GM08714 (cell line): ENCODE measurements around the gene CYTH3.
A peak's percentile ranks its signal among the peaks of the same experiment; 100 is the strongest.

Experiments used
- H3K4me3 ChIP-seq: fragments of 200-500 bp; sonication (Bioruptor generic); 2 replicates; pipeline ENCODE4 v1.5.1; 2014; ENCODE audit warnings: mild to moderate bottlenecking, low read length, inconsistent platforms
- ZNF274 ChIP-seq: IDR thresholded peaks from 2 replicates; pipeline ENCODE4 v1.6.1; 2012; ENCODE audit warnings: mild to moderate bottlenecking, low read depth, low read length

Gene CYTH3

DNA sequence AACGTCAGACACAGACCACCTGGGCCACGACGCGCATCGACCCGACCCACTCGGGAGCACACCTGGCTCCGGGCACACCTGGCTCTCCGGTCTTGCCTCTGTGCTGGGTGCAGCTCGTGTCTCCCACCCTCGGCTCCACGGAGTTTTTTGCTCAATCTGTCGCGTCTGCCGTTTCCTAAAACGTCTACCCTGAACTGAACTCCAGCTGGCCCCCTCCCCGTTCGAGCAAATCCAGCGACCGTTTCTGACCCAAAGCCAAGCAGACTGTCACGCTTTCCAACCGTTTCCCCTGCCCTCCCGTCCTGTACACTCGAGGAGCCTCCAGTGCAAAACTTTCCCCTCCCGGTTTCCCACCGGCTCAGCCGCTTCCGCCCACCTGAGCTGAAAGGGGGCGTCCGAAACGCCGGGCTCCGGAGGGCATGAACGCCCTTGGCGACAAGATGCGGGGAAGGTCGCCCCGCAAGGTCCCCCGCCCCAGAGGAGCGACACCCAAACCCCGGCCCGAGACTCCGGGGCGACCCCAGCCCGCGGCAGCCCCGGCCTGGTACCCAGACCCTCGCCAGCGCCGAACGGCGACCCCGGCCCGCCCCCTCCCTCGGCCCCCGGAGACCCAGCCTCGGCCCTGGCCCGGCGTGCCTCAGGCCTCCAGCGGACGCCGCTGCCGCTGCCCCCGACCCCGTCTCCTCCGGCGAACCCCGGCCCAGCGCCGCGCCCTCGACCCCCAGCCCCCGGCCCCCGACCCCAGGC, 557 bp downstream of the CYTH3 start:
- TF ChIP-seq ZNF274 = no peak

DNA sequence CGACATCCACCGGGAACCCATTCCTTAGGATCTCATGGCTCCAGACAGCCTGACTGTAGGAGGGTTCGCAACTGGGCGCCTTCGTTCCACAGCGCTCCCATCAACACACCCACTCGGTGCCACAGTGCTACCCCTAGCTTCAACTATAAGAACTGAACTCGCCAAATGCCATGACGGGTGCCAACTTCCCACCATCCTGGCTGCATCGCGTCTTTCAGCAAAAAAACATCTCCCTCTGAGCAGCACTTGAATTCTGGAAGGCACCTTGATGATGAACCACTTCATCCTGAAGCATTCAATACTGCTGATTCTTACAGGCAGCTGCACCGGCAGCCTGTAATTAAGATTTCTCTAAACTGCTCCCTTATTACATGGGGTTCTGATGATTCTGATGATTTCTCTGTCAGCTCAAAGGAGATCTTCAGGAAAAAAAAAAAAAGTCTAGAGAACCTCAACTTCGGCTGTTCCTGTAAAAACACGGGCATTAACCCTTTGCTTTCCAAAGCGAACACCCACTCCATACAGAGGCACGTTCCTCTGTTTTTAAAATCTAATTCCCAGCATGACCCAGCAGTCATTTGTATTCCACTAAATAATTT, 1.3 kb downstream of the CYTH3 start:
- H3K4me3 ChIP-seq = peak overlapping the region; percentile 90
- no peak for TF ChIP-seq ZNF274

More for the DNA sequence above, 557 bp downstream of the CYTH3 start:
- peak overlapping the region; percentile 90 for H3K4me3 ChIP-seq

DNA sequence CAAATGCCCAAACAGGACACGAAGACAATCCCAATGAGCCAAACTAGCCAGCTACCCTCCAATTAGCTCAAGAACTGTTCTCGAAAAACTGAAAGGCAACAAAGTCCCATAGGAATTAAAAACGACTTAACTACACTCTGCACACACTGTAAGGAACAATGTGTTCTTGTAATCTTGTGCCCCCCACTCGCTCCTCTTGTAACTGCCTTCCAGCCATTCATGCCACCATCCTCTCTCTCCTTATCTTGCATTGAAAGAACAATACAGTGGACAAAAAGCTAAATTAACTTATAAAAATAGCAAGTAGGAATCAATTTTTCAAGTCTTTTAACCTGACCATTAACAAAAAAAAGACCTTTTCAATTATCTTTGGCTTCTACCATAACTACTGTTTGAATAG, 2.9 kb downstream of the CYTH3 start:
- TF ChIP-seq ZNF274 = no peak

DNA sequence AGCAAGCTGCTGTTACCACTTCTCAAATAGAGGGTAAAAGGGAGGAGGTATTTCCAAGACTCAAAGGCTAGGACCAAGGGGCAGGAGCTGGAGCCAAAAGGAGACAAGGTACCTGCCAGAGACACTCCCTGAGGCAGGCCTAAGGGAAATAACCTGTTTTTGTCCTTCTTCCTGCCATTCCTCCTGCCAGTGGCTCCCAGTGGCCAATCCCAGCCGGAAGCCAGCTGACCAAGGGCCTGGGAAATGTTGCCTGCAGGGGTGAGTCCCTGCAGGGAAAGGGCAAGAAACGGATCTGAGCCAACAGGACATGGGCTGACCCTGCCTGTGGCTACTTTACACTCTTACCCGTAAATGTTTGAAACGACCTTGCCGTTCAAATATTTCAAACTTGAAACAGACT, 3.5 kb downstream of the CYTH3 start:
- no peak for TF ChIP-seq ZNF274
- no peak overlapping the region for H3K4me3 ChIP-seq

More for the DNA sequence above, 2.9 kb downstream of the CYTH3 start:
- no peak overlapping the region for H3K4me3 ChIP-seq

DNA sequence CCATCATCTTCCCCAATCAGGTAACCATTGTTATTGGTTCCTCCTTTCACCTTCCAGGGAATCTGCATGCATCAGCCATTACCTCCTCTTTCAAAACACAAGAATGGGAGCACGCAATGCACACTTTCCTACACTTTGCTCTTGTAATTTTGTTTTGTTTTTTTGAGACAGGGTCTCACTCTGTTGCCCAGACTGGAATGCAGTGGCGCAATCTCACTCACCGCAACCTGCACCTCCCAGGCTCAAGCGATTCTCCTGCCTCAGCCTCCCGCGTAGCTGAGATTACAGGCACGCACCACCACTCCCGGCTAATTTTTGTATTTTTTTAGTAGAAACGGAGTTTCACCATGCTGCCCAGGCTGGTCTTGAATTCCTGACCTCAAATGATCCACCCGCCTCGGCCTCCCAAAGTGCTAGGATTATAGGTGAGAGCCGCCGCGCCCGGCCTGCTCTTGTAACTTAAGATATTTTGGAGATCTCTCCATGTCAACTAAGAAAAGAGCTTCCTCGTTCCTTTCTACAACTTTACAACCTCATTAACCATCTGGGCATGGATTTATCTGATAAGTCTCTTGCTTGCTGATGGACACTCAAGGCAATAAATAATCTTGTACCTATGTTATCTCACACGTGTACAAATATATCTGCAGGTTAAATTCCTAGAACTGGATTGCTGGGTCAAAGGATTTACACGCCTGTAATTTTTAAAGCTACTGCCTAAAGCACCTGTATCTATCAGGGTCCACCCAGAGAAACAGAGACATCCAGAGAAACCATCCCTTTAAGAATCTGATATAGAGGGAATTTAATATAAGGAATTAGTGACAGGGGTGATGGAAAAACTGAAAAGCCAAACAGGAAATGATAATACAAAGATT, 4.2 kb downstream of the CYTH3 start:
- no peak for TF ChIP-seq ZNF274
- H3K4me3 ChIP-seq = no peak overlapping the region

DNA sequence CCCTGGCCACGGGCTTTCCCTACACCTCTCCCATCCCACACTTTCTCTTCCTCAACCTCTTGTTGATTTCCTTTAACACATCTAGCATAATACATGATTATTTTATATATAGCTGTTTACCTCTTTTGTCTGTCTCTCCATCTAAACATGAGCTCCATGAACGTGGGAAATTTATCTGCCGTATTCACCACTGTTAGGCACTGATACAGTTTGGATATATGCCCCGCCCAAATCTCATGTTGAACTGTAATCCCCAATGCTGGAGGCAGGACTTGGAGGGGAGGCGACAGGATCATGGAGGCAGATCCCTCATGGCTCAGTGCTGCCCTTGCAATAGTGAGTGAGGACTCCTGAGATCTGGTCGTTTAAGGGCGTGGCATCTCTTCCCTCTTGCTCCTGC, 5.7 kb downstream of the CYTH3 start:
- no peak overlapping the region for H3K4me3 ChIP-seq
- TF ChIP-seq ZNF274 = no peak

DNA sequence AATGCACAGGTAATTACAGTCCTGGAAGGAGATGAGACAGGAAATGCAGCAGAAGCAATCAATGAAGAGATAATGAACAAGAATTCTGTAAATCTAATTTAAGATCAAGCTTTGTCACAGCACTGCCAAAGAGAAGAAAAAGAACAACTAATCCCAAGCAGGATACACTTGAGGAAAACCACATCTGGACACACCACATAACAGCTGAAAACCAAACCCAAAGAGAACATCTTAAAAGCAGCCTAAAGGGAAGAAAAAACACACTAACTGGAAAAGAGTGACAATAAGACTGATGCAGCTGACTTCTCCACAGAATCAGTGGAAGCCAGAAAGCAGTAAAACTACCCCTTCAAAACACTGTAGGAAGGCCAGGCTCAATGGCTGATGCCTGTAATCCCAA, 10.2 kb downstream of the CYTH3 start:
- no peak for TF ChIP-seq ZNF274
- no peak overlapping the region for H3K4me3 ChIP-seq

DNA sequence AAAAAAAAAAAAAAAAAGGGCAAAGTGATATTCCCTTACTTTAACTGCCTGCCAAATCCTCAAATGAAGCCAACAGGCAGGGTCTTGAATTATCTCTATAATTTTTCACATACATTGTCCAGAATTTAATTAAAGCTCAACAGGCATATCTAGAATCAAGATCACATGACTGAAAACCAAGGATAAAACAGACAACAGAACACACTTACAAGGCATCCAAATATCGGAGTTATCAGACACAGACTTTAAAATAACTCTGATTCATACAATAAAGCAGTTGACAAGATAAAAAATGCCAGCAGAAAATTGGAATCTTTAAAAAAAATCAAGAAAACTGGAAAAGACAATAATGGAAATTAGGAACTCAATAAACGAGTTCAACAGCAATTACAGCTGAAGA, 10.7 kb downstream of the CYTH3 start:
- no peak for TF ChIP-seq ZNF274
- H3K4me3 ChIP-seq = no peak overlapping the region

DNA sequence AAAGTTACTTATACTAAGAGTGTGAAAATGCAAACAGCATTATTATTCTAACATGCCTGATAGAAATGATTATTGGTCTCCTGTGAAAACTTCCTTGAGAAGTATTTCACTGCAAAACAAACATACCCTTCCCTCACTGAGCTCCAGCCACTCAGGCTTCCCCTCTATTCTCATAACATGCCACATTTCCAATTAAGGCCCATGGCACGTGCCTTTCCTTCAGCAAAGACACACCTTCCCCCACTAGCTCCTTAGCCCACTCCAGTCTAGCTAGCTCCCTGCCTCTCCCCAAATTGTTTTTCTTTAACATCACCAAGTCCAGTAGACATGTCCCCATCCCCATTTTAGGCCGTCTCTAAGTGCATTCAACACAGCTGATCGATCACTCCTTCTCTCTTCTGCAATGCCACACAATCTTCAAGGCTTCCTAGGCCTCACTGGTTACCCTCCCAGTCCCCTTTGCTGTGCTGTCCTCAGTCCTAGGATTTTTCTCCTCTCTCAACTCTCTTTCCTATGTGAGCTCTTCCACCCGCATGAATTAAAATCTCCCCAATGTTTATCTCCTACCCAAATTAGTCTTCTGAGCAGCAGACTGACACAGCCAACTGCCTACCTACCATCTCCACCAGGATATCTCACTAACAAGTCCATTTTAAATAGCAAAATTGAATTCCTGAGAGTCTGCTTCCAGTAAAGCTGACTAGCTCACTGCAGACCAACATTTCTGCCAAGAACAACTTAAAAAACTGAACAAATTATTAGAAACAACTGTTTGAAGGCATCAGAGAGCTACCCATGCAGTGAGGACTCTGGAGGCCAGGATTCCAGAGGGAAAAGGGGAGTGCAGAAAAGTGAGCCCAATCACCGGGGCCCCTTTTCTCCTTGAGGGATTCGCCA, 11.9 kb downstream of the CYTH3 start:
- H3K4me3 ChIP-seq = no peak overlapping the region
- no peak for TF ChIP-seq ZNF274

DNA sequence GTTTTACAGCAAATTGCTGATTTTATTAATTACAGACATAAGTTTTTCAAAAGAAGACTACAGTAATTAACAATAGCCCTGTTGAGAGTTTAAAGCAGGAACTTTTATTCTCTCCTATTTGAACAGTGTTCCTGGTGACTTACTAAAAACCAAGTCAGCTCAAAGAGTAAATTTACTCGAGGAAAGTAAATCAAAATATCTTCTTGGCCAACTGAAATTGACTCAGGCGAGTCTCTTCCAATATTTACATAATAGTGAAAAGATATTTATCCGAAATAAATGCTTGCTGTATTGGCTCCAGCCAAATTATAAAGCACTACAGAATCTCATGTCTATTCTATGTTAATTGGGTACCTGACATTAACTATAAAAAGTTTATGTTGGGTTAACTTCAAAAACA, 13.2 kb downstream of the CYTH3 start:
- TF ChIP-seq ZNF274 = no peak
- H3K4me3 ChIP-seq = no peak overlapping the region

DNA sequence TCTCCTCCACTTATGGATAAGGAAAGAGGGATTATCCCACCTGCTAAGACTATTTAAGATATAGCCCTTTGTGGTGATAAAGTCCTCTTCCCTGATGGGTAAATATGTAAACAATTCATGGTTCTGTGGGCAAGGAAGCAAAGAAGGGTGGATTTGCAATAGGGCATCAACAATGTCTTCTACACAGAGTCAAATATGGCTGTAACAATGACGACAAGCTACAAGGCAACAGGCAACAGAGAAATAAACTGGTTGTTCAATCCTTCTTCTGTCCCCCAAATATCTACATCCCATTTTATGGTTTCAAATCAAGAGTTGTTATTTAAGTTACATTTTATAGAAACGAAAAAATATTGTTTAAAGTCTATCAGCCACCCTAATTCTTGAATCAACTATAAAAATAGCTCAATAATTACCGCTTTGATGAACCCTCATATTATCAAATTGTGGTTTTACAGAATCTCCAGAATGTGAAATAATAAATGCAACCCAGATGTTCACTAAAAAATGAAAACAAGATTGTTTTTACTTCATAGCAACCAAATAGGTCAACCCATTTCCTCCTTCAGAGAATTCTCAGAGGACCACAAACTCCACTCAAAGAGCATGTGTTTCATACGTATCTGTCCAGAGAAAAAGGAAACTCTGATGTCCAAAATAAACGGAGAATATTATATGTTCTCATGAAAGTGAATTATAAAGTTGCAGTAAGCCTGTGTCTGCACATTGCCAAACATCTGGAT, 13.8 kb downstream of the CYTH3 start:
- H3K4me3 ChIP-seq = no peak overlapping the region; the same call in 1 of the 2 replicates
- no peak for TF ChIP-seq ZNF274

DNA sequence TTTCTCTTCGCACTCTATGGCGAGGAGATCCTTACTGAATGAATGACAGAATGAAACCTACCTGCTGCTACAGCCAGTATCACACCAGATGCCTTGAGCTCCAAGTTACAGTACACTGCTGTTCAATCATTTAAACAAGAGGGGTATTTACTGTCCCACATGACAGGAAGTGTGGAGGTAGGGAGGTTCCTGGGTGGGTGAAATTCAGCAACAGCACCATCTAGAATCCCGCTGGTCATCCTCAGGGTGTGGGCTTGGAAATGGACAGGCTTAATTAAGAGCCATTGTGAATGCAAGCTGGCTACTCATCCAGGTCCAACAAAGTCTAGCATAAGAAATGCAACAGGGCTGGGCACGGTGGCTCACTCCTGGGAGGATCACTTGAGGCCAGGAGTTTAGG, 14.7 kb downstream of the CYTH3 start:
- no peak for TF ChIP-seq ZNF274
- no peak overlapping the region; the same call in 1 of the 2 replicates for H3K4me3 ChIP-seq
